ENCODE measurements around the gene NTRK1. TPM values are rescaled to one million over a fixed set of nuclear protein-coding genes. Genes with fewer than 3 reads are reported as not detected.

The NTRK1 gene
- total RNA-seq, 1 experiment from 2014 or later: not detected

GRCh38 chr1:156842618-156843300 is 17.9 kb upstream of the NTRK1 start:
- no peak overlapping the region for H2AFZ ChIP-seq
- POLR2A ChIA-PET (ENCODE audit: unreplicated experiment): no interaction called here
- H3F3A ChIP-seq (ENCODE audit: insufficient read depth, low read depth): no peaks in the 10 kb centered on the region
- no peaks in the 10 kb centered on the region for H3K36me3 ChIP-seq (ENCODE audit: low read depth)
- H3K9me3 ChIP-seq (ENCODE audit: insufficient read depth, low read depth): no peaks in the 10 kb centered on the region
- DNase-seq: no peak
- no peaks in the 10 kb centered on the region for H4K20me1 ChIP-seq (ENCODE audit: insufficient read depth)
- H3K4me2 ChIP-seq: no peak overlapping the region
- peaks cover 20% of the 10 kb centered on the region; the same call in 1 of the 2 replicates for H3K27me3 ChIP-seq (ENCODE audit: insufficient read depth, low read depth)
- intact Hi-C loops (cut with micrococcal nuclease; ENCODE audit: unreplicated experiment): no loop called here
- no peak overlapping the region for H3K27ac ChIP-seq
- CTCF ChIA-PET: no interaction called here
- BruUV-seq (replicated peaks): no TSS peak
- no peaks in the 10 kb centered on the region for H3K4me1 ChIP-seq (replicated peaks; ENCODE audit: insufficient read depth)
- TF ChIP-seq, protein P1, sequence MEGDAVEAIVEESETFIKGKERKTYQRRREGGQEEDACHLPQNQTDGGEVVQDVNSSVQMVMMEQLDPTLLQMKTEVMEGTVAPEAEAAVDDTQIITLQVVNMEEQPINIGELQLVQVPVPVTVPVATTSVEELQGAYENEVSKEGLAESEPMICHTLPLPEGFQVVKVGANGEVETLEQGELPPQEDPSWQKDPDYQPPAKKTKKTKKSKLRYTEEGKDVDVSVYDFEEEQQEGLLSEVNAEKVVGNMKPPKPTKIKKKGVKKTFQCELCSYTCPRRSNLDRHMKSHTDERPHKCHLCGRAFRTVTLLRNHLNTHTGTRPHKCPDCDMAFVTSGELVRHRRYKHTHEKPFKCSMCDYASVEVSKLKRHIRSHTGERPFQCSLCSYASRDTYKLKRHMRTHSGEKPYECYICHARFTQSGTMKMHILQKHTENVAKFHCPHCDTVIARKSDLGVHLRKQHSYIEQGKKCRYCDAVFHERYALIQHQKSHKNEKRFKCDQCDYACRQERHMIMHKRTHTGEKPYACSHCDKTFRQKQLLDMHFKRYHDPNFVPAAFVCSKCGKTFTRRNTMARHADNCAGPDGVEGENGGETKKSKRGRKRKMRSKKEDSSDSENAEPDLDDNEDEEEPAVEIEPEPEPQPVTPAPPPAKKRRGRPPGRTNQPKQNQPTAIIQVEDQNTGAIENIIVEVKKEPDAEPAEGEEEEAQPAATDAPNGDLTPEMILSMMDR (conservative IDR thresholded peaks at IDR 0.05): no peak
- no peak for TF ChIP-seq EZH2 (IDR thresholded peaks at IDR 0.05; ENCODE audit: low read depth)
- no peaks in the 10 kb centered on the region for H3K9me2 ChIP-seq (ENCODE audit: insufficient read depth)
- no peaks in the 10 kb centered on the region for H3K79me2 ChIP-seq (ENCODE audit: low read depth)
- no peak overlapping the region for H3K4me3 ChIP-seq

DNA sequence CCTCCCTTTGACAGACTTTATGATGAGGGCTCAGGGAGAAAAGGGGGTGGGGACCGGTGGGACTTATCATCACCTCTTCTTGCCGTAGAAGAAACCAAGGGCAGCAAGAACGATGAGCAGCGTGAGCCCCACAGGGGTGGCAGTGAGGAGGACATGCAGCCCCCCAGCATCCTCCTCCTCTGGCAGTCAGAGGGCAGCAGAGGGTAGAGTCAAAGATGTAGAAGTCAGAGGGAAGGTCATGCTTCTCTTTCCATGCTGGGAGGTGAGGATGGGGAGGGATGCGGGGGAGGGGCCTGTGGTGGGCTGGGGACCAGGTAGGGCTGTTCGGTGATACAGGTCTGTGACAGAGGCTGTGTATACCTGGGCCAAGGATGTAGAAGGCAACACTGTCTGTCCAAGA is 16.6 kb upstream of the NTRK1 start:
- no peaks in the 10 kb centered on the region for H3F3A ChIP-seq (ENCODE audit: insufficient read depth, low read depth)
- CTCF ChIA-PET: no interaction called here
- H3K27me3 ChIP-seq (ENCODE audit: insufficient read depth, low read depth): peaks cover 27% of the 10 kb centered on the region; the same call in 1 of the 2 replicates
- H4K20me1 ChIP-seq (ENCODE audit: insufficient read depth): no peaks in the 10 kb centered on the region
- no peaks in the 10 kb centered on the region for H3K9me3 ChIP-seq (ENCODE audit: insufficient read depth, low read depth)
- no peaks in the 10 kb centered on the region for H3K9me2 ChIP-seq (ENCODE audit: insufficient read depth)
- no peak overlapping the region for H3K4me3 ChIP-seq
- H3K36me3 ChIP-seq (ENCODE audit: low read depth): no peaks in the 10 kb centered on the region
- no peaks in the 10 kb centered on the region for H3K4me1 ChIP-seq (replicated peaks; ENCODE audit: insufficient read depth)
- no peak overlapping the region for H2AFZ ChIP-seq
- intact Hi-C loops (cut with micrococcal nuclease; ENCODE audit: unreplicated experiment): no loop called here
- POLR2A ChIA-PET (ENCODE audit: unreplicated experiment): no interaction called here
- H3K79me2 ChIP-seq (ENCODE audit: low read depth): no peaks in the 10 kb centered on the region
- no peak overlapping the region for H3K4me2 ChIP-seq
- H3K27ac ChIP-seq: no peak overlapping the region
- BruUV-seq (replicated peaks): no TSS peak
- no peak for TF ChIP-seq EZH2 (IDR thresholded peaks at IDR 0.05; ENCODE audit: low read depth)
- TF ChIP-seq, protein P1 (conservative IDR thresholded peaks at IDR 0.05): no peak
- DNase-seq: no peak

GRCh38 chr1:156844638-156845037 is 16.0 kb upstream of the NTRK1 start:
- H3K36me3 ChIP-seq (ENCODE audit: low read depth): no peaks in the 10 kb centered on the region
- H3K79me2 ChIP-seq (ENCODE audit: low read depth): no peaks in the 10 kb centered on the region
- no peak overlapping the region for H3K4me3 ChIP-seq
- no TSS peak for BruUV-seq (replicated peaks)
- TF ChIP-seq EZH2 (IDR thresholded peaks at IDR 0.05; ENCODE audit: low read depth): no peak
- TF ChIP-seq, protein P1 (conservative IDR thresholded peaks at IDR 0.05): no peak
- H3K27me3 ChIP-seq (ENCODE audit: insufficient read depth, low read depth): peaks cover 27% of the 10 kb centered on the region; the same call in 1 of the 2 replicates
- no peaks in the 10 kb centered on the region for H3K9me3 ChIP-seq (ENCODE audit: insufficient read depth, low read depth)
- POLR2A ChIA-PET (ENCODE audit: unreplicated experiment): no interaction called here
- DNase-seq: no peak
- H3F3A ChIP-seq (ENCODE audit: insufficient read depth, low read depth): no peaks in the 10 kb centered on the region
- no peaks in the 10 kb centered on the region; the same call in 1 of the 2 replicates for H4K20me1 ChIP-seq (ENCODE audit: insufficient read depth)
- no peaks in the 10 kb centered on the region for H3K9me2 ChIP-seq (ENCODE audit: insufficient read depth)
- H3K4me1 ChIP-seq (replicated peaks; ENCODE audit: insufficient read depth): no peaks in the 10 kb centered on the region
- H2AFZ ChIP-seq: no peak overlapping the region
- intact Hi-C loops (cut with micrococcal nuclease; ENCODE audit: unreplicated experiment): no loop called here
- CTCF ChIA-PET: no interaction called here
- H3K27ac ChIP-seq: no peak overlapping the region
- H3K4me2 ChIP-seq: no peak overlapping the region

Data from PC-9 (cell line).